DLD1 (cell line): Measurements from ENCODE around the gene IMMT.
"Not testable (repeated sequence)": the region's sequence is repeated elsewhere in the genome, so short reads cannot be mapped to it uniquely, and the experiment has no call there.

ENCODE experiments used
- in situ Hi-C: cut with HindIII; loops from 2 replicates; pipeline ENCODE4 v1.10.0; 2017; ENCODE audit warnings: low sequenced_read_pairs

IMMT gene

DNA sequence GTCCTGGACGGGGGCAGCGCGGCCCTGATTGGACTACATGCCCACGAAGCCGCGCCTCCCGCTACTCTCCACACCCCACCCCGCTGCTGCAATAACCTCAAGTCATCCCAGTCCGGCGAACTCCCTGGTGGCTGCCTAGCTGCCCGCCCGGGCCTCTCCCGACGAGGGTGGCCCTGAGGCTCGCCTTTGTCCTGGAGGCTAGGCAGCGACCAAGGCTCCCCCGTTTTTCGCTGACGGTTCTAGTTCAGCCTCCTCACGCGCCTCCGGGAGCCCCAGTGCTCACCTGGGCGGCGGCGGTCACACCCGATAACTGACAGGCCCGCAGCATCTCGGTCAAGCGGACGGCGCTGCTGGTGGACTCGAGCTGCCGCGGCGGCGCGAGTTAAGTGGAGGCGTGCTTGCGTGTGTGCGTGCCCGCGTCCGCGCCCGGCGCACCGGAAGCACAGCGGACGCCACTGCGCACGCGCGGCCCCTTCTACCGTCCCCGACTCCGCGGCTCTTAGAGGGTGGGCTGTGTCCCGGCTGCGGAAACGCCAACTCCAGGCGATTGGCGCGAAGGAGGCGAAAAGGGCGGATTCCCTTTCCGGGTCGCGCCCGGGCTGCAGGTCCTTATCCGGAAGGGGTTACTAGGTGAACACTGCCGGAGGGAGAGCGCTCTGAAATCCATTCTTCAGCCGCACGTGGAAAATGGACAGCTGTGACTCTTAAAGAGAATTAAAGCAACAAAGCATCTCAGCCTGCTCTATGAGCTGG lies at the start of gene IMMT:
Gene IMMT (minus strand): TSS at position 408 of the 753 bp plus-strand sequence. CDS start 80 bp downstream, at position 328.
- in situ Hi-C loops, result no loop called here

DNA sequence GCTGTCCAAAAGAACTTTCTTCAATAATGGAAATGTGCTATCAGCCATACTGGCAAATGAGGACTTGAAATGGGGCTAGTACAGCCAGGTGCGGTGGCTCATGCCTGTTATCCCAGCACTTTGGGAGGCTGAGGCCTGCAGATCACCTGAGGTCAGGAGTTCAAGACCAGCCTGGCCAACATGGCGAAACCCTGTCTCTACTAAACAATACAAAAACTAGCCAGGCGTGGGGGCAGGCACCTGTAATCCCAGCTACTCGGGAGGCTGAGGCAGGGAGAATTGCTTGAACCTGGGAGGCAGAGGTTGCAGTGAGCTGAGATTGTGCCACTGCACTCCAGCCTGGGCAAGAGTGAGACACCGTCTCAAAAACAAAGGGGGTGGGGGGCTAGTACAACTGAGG lies 49.5 kb upstream of the IMMT start:
- in situ Hi-C loops, result not testable (repeated sequence)

DNA sequence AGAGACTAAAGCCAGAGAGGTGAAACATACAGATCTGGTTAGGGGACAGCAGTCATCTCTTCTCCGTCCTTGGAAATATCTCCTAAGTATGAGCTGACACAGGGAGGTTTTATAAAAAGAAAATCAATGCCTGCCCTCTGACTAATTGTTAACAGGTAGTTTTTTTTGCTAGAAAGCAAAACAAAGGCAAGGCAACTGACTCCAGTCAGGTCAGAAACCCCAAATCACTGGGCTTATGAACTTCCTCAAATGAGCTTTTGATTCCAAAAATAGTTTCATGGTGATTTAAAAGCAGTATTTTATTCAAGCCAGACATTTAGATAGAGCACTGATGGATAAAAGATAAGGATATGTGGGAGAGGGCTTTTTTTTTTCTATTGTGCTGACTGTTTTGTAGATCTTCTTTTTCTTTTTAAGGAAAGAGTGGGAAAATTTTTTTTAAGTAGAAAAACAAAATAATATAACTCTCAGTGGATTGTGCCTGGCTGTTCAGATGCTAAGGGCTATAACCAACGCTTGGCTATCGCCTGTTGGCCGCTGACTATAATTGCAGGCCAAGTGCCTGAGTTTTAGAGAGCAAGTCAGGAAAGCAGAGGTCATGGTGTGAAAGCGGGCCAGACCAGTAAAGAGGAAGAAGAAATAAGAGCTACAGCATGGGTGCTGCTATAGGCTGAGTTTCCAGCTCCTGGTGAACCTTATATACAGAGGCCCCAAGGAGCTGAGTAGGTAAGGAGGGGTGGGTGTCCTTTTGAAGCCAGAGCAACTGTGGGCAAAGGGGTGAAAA lies 48.9 kb upstream of the IMMT start:
- in situ Hi-C loops, result no loop called here

DNA sequence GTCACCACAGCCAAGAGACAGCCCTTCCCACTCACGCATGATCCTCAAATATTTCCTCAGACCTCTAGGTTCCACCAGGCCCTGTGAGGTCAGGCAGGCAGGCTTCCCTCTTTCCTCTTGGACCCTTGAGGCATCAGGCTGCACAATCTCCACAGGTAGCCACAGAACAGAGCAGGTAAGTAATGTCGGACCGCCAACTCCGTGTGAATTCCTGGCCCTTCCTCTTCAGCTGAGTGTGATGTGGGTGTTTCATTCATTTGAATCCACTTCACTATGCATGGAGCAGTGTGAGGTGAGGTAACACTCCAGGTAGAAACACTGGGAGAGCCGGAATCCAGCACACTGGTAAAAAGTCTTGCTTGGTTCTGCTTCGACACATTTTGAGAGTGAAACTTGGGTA lies 48.0 kb upstream of the IMMT start:
- in situ Hi-C loops, result no loop called here

- in situ Hi-C loops, result no loop called here
These were observed 46.3 kb upstream of the IMMT start for GRCh38 chr2:86241611-86242010.

GRCh38 chr2:86240251-86240650 lies 45.0 kb upstream of the IMMT start:
- in situ Hi-C loops, result no loop called here

DNA sequence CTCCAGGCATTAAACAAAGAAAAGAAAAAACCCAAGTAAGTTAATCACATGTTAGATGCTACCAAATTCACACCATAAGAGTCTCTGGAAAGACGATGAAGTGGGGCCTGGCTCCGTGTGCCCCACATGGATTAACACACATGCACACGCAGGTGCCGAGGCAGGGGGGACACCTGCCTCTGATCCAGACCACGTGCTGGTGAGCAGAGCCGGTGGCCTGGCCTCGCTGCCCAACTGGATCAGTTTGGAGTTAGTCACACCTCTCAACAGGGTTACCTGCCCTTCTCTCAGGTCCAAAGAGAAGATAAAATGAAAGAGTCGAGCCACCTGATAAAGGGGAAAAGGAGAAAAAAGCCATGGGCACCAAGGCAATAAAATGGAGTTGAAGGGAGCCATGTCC lies 44.5 kb upstream of the IMMT start:
- in situ Hi-C loops, result no loop called here

GRCh38 chr2:86239326-86239725 lies 44.1 kb upstream of the IMMT start:
- in situ Hi-C loops, result no loop called here

- in situ Hi-C loops, result no loop called here
These were observed 43.1 kb upstream of the IMMT start for GRCh38 chr2:86238354-86238753.

DNA sequence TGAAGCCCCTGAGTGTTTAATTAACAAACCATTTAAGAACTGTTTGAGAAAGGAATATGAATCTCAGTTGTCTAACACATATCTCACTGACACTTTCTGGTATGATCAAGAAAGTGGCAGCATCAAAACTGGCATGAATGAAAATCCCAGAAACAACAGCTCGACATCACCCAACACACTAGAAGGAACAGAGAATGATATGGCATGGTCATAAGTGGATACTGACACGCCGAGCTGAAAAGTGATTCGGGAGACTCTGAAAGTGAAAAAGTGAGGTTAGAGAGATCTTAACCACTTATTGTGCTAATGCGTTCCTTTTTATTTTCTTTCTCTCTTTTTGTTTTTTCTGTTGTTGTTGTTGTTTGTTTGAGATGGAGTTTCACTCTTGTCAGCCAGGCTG lies 41.9 kb upstream of the IMMT start:
- in situ Hi-C loops, result no loop called here

DNA sequence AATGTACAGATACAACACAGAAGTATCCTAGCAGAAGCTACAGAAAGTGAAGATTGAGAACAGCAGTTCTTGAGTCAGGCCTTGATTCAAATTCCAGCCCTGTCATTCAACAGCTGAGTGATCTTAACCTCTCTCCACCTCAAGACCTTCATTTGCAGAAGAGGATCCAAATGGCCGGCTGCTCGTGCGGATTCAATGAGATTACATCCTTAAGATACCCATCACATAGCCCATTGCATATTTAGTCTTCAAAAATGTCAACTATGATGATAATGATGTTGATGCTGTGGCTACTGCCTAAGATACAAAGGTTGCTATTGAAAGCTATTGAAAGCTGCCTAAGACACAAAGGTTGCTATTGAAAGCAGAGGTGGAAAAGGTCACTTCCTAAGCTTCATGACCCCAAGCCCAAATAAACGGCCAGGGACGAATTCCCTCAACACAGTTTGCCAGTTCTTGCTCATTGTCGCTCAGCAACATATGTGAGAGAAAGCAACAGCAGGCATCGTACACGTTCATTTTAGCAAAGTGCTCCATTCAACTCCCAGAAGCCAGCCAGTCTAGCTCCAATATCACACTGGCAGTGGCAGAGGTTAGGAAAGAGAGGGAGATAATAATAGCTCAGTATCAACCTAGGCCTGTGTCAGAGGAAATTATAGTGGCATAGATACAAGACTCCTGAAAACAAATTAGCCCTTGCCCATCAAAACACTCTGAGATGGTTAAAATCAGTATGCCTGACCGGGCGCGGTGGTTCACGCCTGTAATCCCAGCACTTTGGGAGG lies 40.1 kb upstream of the IMMT start:
- in situ Hi-C loops, result no loop called here

- in situ Hi-C loops, result no loop called here
These were observed 39.4 kb upstream of the IMMT start for GRCh38 chr2:86234563-86235131.

GRCh38 chr2:86233436-86233835 lies 38.2 kb upstream of the IMMT start:
- in situ Hi-C loops, result no loop called here

- in situ Hi-C loops, result no loop called here
These were observed 37.6 kb upstream of the IMMT start for GRCh38 chr2:86232910-86233309.

DNA sequence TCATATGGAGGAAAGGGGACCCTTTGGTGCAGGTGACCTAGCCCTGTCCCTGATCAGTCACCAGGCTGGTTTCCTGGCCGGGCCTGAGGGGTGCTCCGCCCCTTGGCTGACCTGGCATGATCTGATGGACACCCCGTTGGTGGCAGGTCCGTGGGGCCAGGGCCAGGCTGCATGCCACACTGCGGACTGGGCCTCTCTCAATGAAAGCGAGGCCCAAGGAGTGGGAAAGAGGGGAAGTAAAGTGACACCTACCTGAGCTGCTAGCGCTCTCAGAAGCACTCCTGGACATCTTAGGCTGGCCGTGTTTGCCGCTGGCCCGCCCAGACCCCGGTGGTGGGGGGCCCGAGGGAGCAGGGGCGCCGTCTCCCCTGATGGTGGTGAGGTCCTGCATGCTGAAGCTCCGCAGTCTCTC lies 37.1 kb upstream of the IMMT start:
- in situ Hi-C loops, result no loop called here

- in situ Hi-C loops, result no loop called here
These were observed 36.6 kb upstream of the IMMT start for GRCh38 chr2:86231680-86232372.

DNA sequence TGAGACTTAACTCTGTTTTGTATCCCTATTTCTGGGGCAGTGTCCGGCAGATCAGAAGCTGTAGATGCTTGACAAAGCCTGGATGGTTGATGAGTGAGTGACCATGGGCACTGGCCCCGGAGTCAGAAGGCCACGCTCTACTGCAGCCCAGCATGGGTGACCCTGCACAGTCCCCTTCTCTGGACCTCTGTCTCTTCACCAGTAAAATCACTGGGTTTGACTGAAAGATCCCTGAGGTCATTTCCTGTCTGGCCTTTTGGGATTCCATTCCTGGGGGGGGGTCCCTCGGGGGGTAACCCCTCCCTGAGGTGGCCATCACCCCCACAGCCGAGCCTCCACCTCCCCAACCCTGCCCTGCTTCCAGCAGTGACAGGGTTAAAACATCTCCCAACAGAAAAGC lies 35.7 kb upstream of the IMMT start:
- in situ Hi-C loops, result no loop called here

- in situ Hi-C loops, result no loop called here
These were observed 34.0 kb upstream of the IMMT start for GRCh38 chr2:86229221-86229620.

- in situ Hi-C loops, result not testable (repeated sequence)
These were observed 33.3 kb upstream of the IMMT start for GRCh38 chr2:86228574-86228973.

DNA sequence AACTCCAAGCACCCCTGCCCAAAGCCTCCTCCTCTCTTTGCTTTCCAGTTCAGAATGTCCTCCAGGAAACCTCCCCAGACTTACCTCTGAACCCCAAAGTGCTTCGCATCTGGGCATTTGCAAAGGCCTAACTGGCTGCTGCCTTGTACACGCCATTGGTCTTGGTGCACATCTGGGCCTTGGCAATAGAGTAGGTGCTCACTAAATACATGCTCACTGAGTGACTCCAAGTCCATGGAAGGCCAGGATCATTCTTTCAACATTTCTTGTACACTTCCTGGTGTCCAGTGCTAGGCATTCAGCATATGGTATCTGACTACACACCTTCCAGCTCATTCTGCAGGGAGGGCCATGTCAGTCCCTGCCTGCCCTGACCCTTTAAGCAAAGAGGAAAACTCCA lies 32.4 kb upstream of the IMMT start:
- in situ Hi-C loops, result no loop called here
